ENCODE results near the gene GORAB. TPM values are rescaled to one million over a fixed set of nuclear protein-coding genes. Genes with fewer than 3 reads are reported as not detected.

The GORAB gene
- total and polyA plus RNA-seq, 8 donors = 3.5 to 148 (median 6.5) TPM

GRCh38 chr1:170534626-170535147, 2.7 kb downstream of the GORAB start:
- no peak for DNase-seq

GRCh38 chr1:170535418-170535817, 3.5 kb downstream of the GORAB start:
- no peaks in the 10 kb centered on the region for H3K27me3 ChIP-seq
- DNase-seq = no peak
- H3K4me3 ChIP-seq = no peak overlapping the region
- peaks cover 13 to 47% (median 35%) of the 10 kb centered on the region in 4 donors for H3K4me1 ChIP-seq
- H3K36me3 ChIP-seq = peaks cover 10 to 17% (median 16%) of the 10 kb centered on the region in 4 donors
- intact Hi-C loops (cut with DNase I; ENCODE audit: low total_unique reads) = no loop called here
- no peaks in the 10 kb centered on the region for H3K9me3 ChIP-seq
- WGBS, 5 donors = 94 to 100% (median 95%) methylated on average over 2 of the region's 2 CpGs
- no peak overlapping the region for H3K27ac ChIP-seq
- TF ChIP-seq EP300 (IDR thresholded peaks at IDR 0.05) = no peak
- TF ChIP-seq CTCF (IDR thresholded peaks at IDR 0.05) = no peak
- TF ChIP-seq POLR2A (IDR thresholded peaks at IDR 0.05) = no peak

More at GRCh38 chr1:170534626-170535147, 2.7 kb downstream of the GORAB start:
- Histone ChIP-seq H3K4me1 (peaks cover 13 to 47% (median 35%) of the 10 kb centered on the region in 4 donors), H3K9me3 (no peaks in the 10 kb centered on the region), H3K27me3 (no peaks in the 10 kb centered on the region), H3K27ac (no peak overlapping the region), H3K36me3 (peaks cover 7 to 10% (median 8%) of the 10 kb centered on the region in 4 donors), H3K4me3 (no peak overlapping the region)
- 78 to 96% (median 85%) methylated on average over 6 of the region's 6 CpGs for WGBS, 5 donors
- TF ChIP-seq POLR2AphosphoS5 (IDR thresholded peaks at IDR 0.05) = no peak
- TF ChIP-seq EP300 (IDR thresholded peaks at IDR 0.05) = no peak
- TF ChIP-seq POLR2A (IDR thresholded peaks at IDR 0.05) = no peak
- no peak for TF ChIP-seq CTCF (IDR thresholded peaks at IDR 0.05)
- intact Hi-C loops (cut with DNase I; ENCODE audit: low total_unique reads) = no loop called here

- TF ChIP-seq POLR2A (IDR thresholded peaks at IDR 0.05) (no peak), POLR2AphosphoS5 (IDR thresholded peaks at IDR 0.05) (no peak), EP300 (IDR thresholded peaks at IDR 0.05) (no peak), CTCF (IDR thresholded peaks at IDR 0.05) (no peak)
- intact Hi-C loops (cut with DNase I; ENCODE audit: low total_unique reads) = no loop called here
- no peak for DNase-seq
- H3K4me3 ChIP-seq = no peak overlapping the region
- no peaks in the 10 kb centered on the region for H3K27me3 ChIP-seq
- H3K4me1 ChIP-seq = peaks cover 13 to 40% (median 32%) of the 10 kb centered on the region in 4 donors
- no peak overlapping the region for H3K27ac ChIP-seq
- 51 to 80% (median 60%) methylated on average over 1 of the region's 1 CpG for WGBS, 5 donors
- peaks cover 10 to 33% (median 32%) of the 10 kb centered on the region in 4 donors for H3K36me3 ChIP-seq
- no peaks in the 10 kb centered on the region for H3K9me3 ChIP-seq
Observed at GRCh38 chr1:170536924-170537551, 5.1 kb downstream of the GORAB start.

DNA sequence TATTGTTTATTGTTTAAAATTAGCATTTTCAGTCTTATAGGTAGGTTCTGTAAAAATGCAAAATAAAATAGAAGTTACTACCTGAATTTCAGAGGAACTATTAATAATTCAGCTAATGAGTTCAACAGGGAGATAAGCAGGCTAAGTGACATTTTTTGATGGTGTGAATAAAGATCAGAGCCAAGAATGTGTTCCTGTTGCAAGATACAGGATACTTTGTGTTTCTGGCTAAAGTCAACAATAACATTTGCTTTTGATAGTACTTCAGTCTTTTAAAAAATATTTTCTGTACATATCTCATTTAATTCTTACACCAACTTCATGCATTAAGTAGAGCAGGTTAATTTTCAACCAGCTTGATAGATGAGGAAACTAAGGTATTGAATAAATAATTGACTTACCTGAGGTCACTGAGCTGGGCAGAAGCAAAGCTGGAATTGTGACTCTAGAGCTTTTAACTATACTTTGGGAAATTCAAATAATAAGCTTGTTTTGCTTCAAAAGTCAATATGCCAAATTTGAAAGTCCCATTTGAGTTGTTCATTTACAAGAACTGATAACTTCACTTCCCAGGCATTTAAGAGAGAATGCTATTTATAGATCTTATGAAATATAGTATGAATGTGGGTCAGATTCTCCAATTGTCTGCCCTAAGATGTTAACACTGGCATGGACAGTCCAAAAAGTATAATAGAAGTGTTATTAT, 6.0 kb downstream of the GORAB start:
- H3K4me1 ChIP-seq = peaks cover 8 to 34% (median 27%) of the 10 kb centered on the region in 4 donors
- no peaks in the 10 kb centered on the region for H3K9me3 ChIP-seq
- no peak for TF ChIP-seq EP300 (IDR thresholded peaks at IDR 0.05)
- no peak for TF ChIP-seq POLR2AphosphoS5 (IDR thresholded peaks at IDR 0.05)
- no peak for TF ChIP-seq POLR2A (IDR thresholded peaks at IDR 0.05)
- TF ChIP-seq CTCF (IDR thresholded peaks at IDR 0.05) = no peak
- peak in 1 of 2 donors; percentile 23 for DNase-seq
- no peak overlapping the region for H3K4me3 ChIP-seq
- no peak overlapping the region for H3K27ac ChIP-seq
- H3K27me3 ChIP-seq = no peaks in the 10 kb centered on the region
- peaks cover 10 to 41% (median 41%) of the 10 kb centered on the region in 4 donors for H3K36me3 ChIP-seq
- intact Hi-C loops (cut with DNase I; ENCODE audit: low total_unique reads) = no loop called here
